Parathyroid adenoma (tissue), 2 donors: ENCODE data around the gene SLC4A1.

ENCODE experiments used
- H2AFZ ChIP-seq: fragments of 300-600 bp; sonication (generic); one replicate; pipeline ENCODE4 v1.7.0; 2017; ENCODE audit warnings: antibody characterized with exemption, mild to moderate bottlenecking
- H3K27ac ChIP-seq: fragments of 300-600 bp; sonication (generic); one replicate; pipeline ENCODE4 v1.7.0; 2017
- H3K27me3 ChIP-seq: fragments of 300-600 bp; sonication (generic); one replicate; pipeline ENCODE4 v1.7.0; 2017; ENCODE audit warnings: low read length; ENCODE audit not compliant: control insufficient read depth, insufficient read depth
- H3K36me3 ChIP-seq: fragments of 300-600 bp; sonication (generic); one replicate; pipeline ENCODE4 v1.7.0; 2017; ENCODE audit warnings: low read length; ENCODE audit not compliant: control insufficient read depth, insufficient read depth
- H3K4me1 ChIP-seq: fragments of 300-600 bp; sonication (generic); one replicate; pipeline ENCODE4 v1.7.0; 2017; ENCODE audit warnings: control low read depth
- H3K4me2 ChIP-seq: fragments of 300-600 bp; sonication (generic); one replicate; pipeline ENCODE4 v1.7.0; 2017; ENCODE audit warnings: low read length
- H3K4me3 ChIP-seq: fragments of 300-600 bp; sonication (generic); one replicate; pipeline ENCODE4 v1.7.0; 2017; ENCODE audit warnings: low read depth, low read length
- H3K79me2 ChIP-seq: fragments of 300-600 bp; sonication (generic); one replicate; pipeline ENCODE4 v1.7.0; 2017; ENCODE audit warnings: control low read depth
- H3K9ac ChIP-seq: fragments of 300-600 bp; sonication (generic); one replicate; pipeline ENCODE4 v1.7.0; 2017; ENCODE audit warnings: mild to moderate bottlenecking
- H3K9me3 ChIP-seq: fragments of 300-600 bp; sonication (generic); one replicate; pipeline ENCODE4 v1.7.0; 2017; ENCODE audit warnings: low read length; ENCODE audit not compliant: control insufficient read depth
- CTCF ChIP-seq: fragments of 300-600 bp; sonication (generic); IDR thresholded peaks from one replicate; pipeline ENCODE4 v1.7.0; 2017; ENCODE audit warnings: antibody characterized with exemption, mild to moderate bottlenecking
- donor health status: primary hyperparathyroidism.

The SLC4A1 gene

GRCh38 chr17:44256671-44257070, 11.3 kb downstream of the SLC4A1 start:
- Histone ChIP-seq H3K4me2 (no peak overlapping the region), H3K4me1 (no peaks in the 10 kb centered on the region), H3K9me3 (no peaks in the 10 kb centered on the region), H3K27ac (no peak overlapping the region), H2AFZ (no peak overlapping the region), H3K79me2 (no peaks in the 10 kb centered on the region), H3K4me3 (no peak overlapping the region), H3K36me3 (no peaks in the 10 kb centered on the region), H3K9ac (no peak overlapping the region), H3K27me3 (no peaks in the 10 kb centered on the region)
- TF ChIP-seq CTCF, result no peak

GRCh38 chr17:44255915-44256314, 12.0 kb downstream of the SLC4A1 start:
- Histone ChIP-seq H3K79me2 (no peaks in the 10 kb centered on the region), H2AFZ (no peak overlapping the region), H3K4me2 (no peak overlapping the region), H3K36me3 (no peaks in the 10 kb centered on the region), H3K4me3 (no peak overlapping the region), H3K9ac (no peak overlapping the region), H3K4me1 (no peaks in the 10 kb centered on the region), H3K27ac (no peak overlapping the region), H3K9me3 (no peaks in the 10 kb centered on the region), H3K27me3 (no peaks in the 10 kb centered on the region)
- TF ChIP-seq CTCF, result no peak

- no peak for TF ChIP-seq CTCF
- H3K4me1 ChIP-seq, result no peaks in the 10 kb centered on the region
- no peaks in the 10 kb centered on the region for H3K36me3 ChIP-seq
- no peak overlapping the region for H3K9ac ChIP-seq
- no peak overlapping the region for H3K4me3 ChIP-seq
- no peak overlapping the region for H3K27ac ChIP-seq
- H3K79me2 ChIP-seq, result no peaks in the 10 kb centered on the region
- H3K4me2 ChIP-seq, result no peak overlapping the region
- no peaks in the 10 kb centered on the region for H3K27me3 ChIP-seq
- no peaks in the 10 kb centered on the region for H3K9me3 ChIP-seq
- no peak overlapping the region for H2AFZ ChIP-seq
Observed at GRCh38 chr17:44254361-44255095, 13.4 kb downstream of the SLC4A1 start.

GRCh38 chr17:44253006-44253405, 14.9 kb downstream of the SLC4A1 start:
- H3K4me2 ChIP-seq, result no peak overlapping the region
- no peak for TF ChIP-seq CTCF
- H3K79me2 ChIP-seq, result no peaks in the 10 kb centered on the region
- H2AFZ ChIP-seq, result no peak overlapping the region
- no peak overlapping the region for H3K9ac ChIP-seq
- H3K4me3 ChIP-seq, result no peak overlapping the region
- H3K36me3 ChIP-seq, result no peaks in the 10 kb centered on the region
- no peak overlapping the region for H3K27ac ChIP-seq
- H3K4me1 ChIP-seq, result no peaks in the 10 kb centered on the region
- no peaks in the 10 kb centered on the region for H3K9me3 ChIP-seq
- H3K27me3 ChIP-seq, result no peaks in the 10 kb centered on the region

GRCh38 chr17:44251062-44251461, 16.9 kb downstream of the SLC4A1 start:
- no peak for TF ChIP-seq CTCF
- H3K9me3 ChIP-seq, result no peaks in the 10 kb centered on the region
- H3K27ac ChIP-seq, result no peak overlapping the region
- no peaks in the 10 kb centered on the region for H3K36me3 ChIP-seq
- H3K4me2 ChIP-seq, result no peak overlapping the region
- no peaks in the 10 kb centered on the region for H3K79me2 ChIP-seq
- H3K9ac ChIP-seq, result no peak overlapping the region
- H3K27me3 ChIP-seq, result no peaks in the 10 kb centered on the region
- H3K4me3 ChIP-seq, result no peak overlapping the region
- H2AFZ ChIP-seq, result no peak overlapping the region
- H3K4me1 ChIP-seq, result no peaks in the 10 kb centered on the region
